Activated CD4-positive, alpha-beta T cell treated with anti-CD3 and anti-CD28 coated beads, Interleukin-2, amount 10 ng/mL, durations not matched to agents 24 days and 14 days (primary cell): ENCODE data around the gene ADCY5. TPM values are rescaled to one million over a fixed set of nuclear protein-coding genes. Genes with fewer than 3 reads are reported as not detected.

Experiments
- DNase-seq: peaks from one replicate; pipeline ENCODE4 v3.0.0; 2022
- H3K27ac Mint-ChIP-seq: one replicate; pipeline ENCODE4 v1.8.0; 2022; ENCODE audit warnings: mild to moderate bottlenecking, mixed read lengths
- H3K27me3 Mint-ChIP-seq: one replicate; pipeline ENCODE4 v1.8.0; 2022; ENCODE audit warnings: mixed read lengths
- H3K36me3 Mint-ChIP-seq: one replicate; pipeline ENCODE4 v1.8.0; 2022; ENCODE audit warnings: low read depth, mild to moderate bottlenecking, mixed read lengths
- H3K4me1 Mint-ChIP-seq: one replicate; pipeline ENCODE4 v1.8.0; 2021; ENCODE audit warnings: mixed read lengths
- H3K4me3 Mint-ChIP-seq: one replicate; pipeline ENCODE4 v1.8.0; 2022; ENCODE audit warnings: mild to moderate bottlenecking, moderate library complexity, mixed read lengths
- H3K9me3 Mint-ChIP-seq: one replicate; pipeline ENCODE4 v1.8.0; 2021; ENCODE audit warnings: mixed read lengths
- intact Hi-C: fragments of 100-400 bp; cut with micrococcal nuclease; formaldehyde crosslinking; loops from one replicate; pipeline ENCODE4 v1.15.1; 2023
- total RNA-seq: library from RNA; stranded (reverse); gene quantifications from 2 replicates; pipeline ENCODE4 v1.2.3, GENCODE V29; 2022

Gene ADCY5
- total RNA-seq, 1 donor from 2014 or later, result not detected

GRCh38 chr3:123294296-123294938 is 154.5 kb downstream of the ADCY5 start:
- Mint-ChIP-seq H3K9me3 (no peaks in the 10 kb centered on the region), H3K36me3 (no peaks in the 10 kb centered on the region), H3K4me1 (no peaks in the 10 kb centered on the region), H3K27ac (no peak overlapping the region), H3K27me3 (no peaks in the 10 kb centered on the region), H3K4me3 (no peak overlapping the region)
- no peak for DNase-seq
- intact Hi-C loops, result no loop called here

- intact Hi-C loops, result no loop called here
Observed at GRCh38 chr3:123292321-123293310, 156.3 kb downstream of the ADCY5 start.

GRCh38 chr3:123291404-123291803 is 157.5 kb downstream of the ADCY5 start:
- intact Hi-C loops, result no loop called here
- H3K4me3 Mint-ChIP-seq, result no peak overlapping the region
- no peak for DNase-seq
- no peaks in the 10 kb centered on the region for H3K9me3 Mint-ChIP-seq
- no peaks in the 10 kb centered on the region for H3K4me1 Mint-ChIP-seq
- no peak overlapping the region for H3K27ac Mint-ChIP-seq
- no peaks in the 10 kb centered on the region for H3K36me3 Mint-ChIP-seq
- no peaks in the 10 kb centered on the region for H3K27me3 Mint-ChIP-seq

More at GRCh38 chr3:123292321-123293310, 156.3 kb downstream of the ADCY5 start:
- no peak overlapping the region for H3K4me3 Mint-ChIP-seq
- DNase-seq, result no peak
- no peaks in the 10 kb centered on the region for H3K4me1 Mint-ChIP-seq
- no peak overlapping the region for H3K27ac Mint-ChIP-seq
- no peaks in the 10 kb centered on the region for H3K27me3 Mint-ChIP-seq
- no peaks in the 10 kb centered on the region for H3K36me3 Mint-ChIP-seq
- H3K9me3 Mint-ChIP-seq, result no peaks in the 10 kb centered on the region

- no peak overlapping the region for H3K27ac Mint-ChIP-seq
- no peaks in the 10 kb centered on the region for H3K4me1 Mint-ChIP-seq
- H3K4me3 Mint-ChIP-seq, result no peak overlapping the region
- no peaks in the 10 kb centered on the region for H3K36me3 Mint-ChIP-seq
- no peaks in the 10 kb centered on the region for H3K9me3 Mint-ChIP-seq
- DNase-seq, result no peak
- intact Hi-C loops, result no loop called here
- H3K27me3 Mint-ChIP-seq, result no peaks in the 10 kb centered on the region
Observed at GRCh38 chr3:123290962-123291361, 157.9 kb downstream of the ADCY5 start.

- DNase-seq, result no peak
- no peak overlapping the region for H3K4me3 Mint-ChIP-seq
- no peaks in the 10 kb centered on the region for H3K36me3 Mint-ChIP-seq
- no peaks in the 10 kb centered on the region for H3K4me1 Mint-ChIP-seq
- no peaks in the 10 kb centered on the region for H3K9me3 Mint-ChIP-seq
- intact Hi-C loops, result no loop called here
- no peaks in the 10 kb centered on the region for H3K27me3 Mint-ChIP-seq
- H3K27ac Mint-ChIP-seq, result no peak overlapping the region
Observed at GRCh38 chr3:123290107-123290930, 158.6 kb downstream of the ADCY5 start.

GRCh38 chr3:123289391-123290106 is 159.3 kb downstream of the ADCY5 start:
- no peak for DNase-seq
- intact Hi-C loops, result no loop called here
- H3K27me3 Mint-ChIP-seq, result no peaks in the 10 kb centered on the region
- H3K9me3 Mint-ChIP-seq, result no peaks in the 10 kb centered on the region
- no peaks in the 10 kb centered on the region for H3K4me1 Mint-ChIP-seq
- H3K4me3 Mint-ChIP-seq, result no peak overlapping the region
- no peaks in the 10 kb centered on the region for H3K36me3 Mint-ChIP-seq
- no peak overlapping the region for H3K27ac Mint-ChIP-seq

- Mint-ChIP-seq H3K27me3 (no peaks in the 10 kb centered on the region), H3K36me3 (no peaks in the 10 kb centered on the region), H3K4me3 (no peak overlapping the region), H3K4me1 (no peaks in the 10 kb centered on the region), H3K27ac (no peak overlapping the region), H3K9me3 (no peaks in the 10 kb centered on the region)
- no peak for DNase-seq
- intact Hi-C loops, result no loop called here
Observed at GRCh38 chr3:123287962-123288302, 161.0 kb downstream of the ADCY5 start.

GRCh38 chr3:123287051-123287961 is 161.6 kb downstream of the ADCY5 start:
- Mint-ChIP-seq H3K9me3 (no peaks in the 10 kb centered on the region), H3K27ac (no peak overlapping the region), H3K27me3 (no peaks in the 10 kb centered on the region), H3K4me3 (no peak overlapping the region), H3K36me3 (no peaks in the 10 kb centered on the region), H3K4me1 (no peaks in the 10 kb centered on the region)
- intact Hi-C loops, result no loop called here
- no peak for DNase-seq

GRCh38 chr3:123286308-123287023 is 162.4 kb downstream of the ADCY5 start:
- no peaks in the 10 kb centered on the region for H3K36me3 Mint-ChIP-seq
- intact Hi-C loops, result no loop called here
- no peaks in the 10 kb centered on the region for H3K9me3 Mint-ChIP-seq
- no peak overlapping the region for H3K4me3 Mint-ChIP-seq
- H3K4me1 Mint-ChIP-seq, result no peaks in the 10 kb centered on the region
- H3K27me3 Mint-ChIP-seq, result no peaks in the 10 kb centered on the region
- DNase-seq, result peak; percentile 83
- H3K27ac Mint-ChIP-seq, result no peak overlapping the region

GRCh38 chr3:123285931-123286307 is 163.0 kb downstream of the ADCY5 start:
- no peak for DNase-seq
- H3K27ac Mint-ChIP-seq, result no peak overlapping the region
- no peaks in the 10 kb centered on the region for H3K36me3 Mint-ChIP-seq
- H3K4me3 Mint-ChIP-seq, result no peak overlapping the region
- no peaks in the 10 kb centered on the region for H3K9me3 Mint-ChIP-seq
- no peaks in the 10 kb centered on the region for H3K27me3 Mint-ChIP-seq
- no peaks in the 10 kb centered on the region for H3K4me1 Mint-ChIP-seq
- intact Hi-C loops, result no loop called here

GRCh38 chr3:123285479-123285878 is 163.4 kb downstream of the ADCY5 start:
- no peak overlapping the region for H3K27ac Mint-ChIP-seq
- DNase-seq, result no peak
- H3K4me1 Mint-ChIP-seq, result no peaks in the 10 kb centered on the region
- H3K27me3 Mint-ChIP-seq, result no peaks in the 10 kb centered on the region
- intact Hi-C loops, result no loop called here
- H3K4me3 Mint-ChIP-seq, result no peak overlapping the region
- no peaks in the 10 kb centered on the region for H3K9me3 Mint-ChIP-seq
- no peaks in the 10 kb centered on the region for H3K36me3 Mint-ChIP-seq

GRCh38 chr3:123285066-123285465 is 163.8 kb downstream of the ADCY5 start:
- Mint-ChIP-seq H3K27ac (no peak overlapping the region), H3K27me3 (no peaks in the 10 kb centered on the region), H3K9me3 (no peaks in the 10 kb centered on the region), H3K4me3 (no peak overlapping the region), H3K4me1 (no peaks in the 10 kb centered on the region), H3K36me3 (no peaks in the 10 kb centered on the region)
- no peak for DNase-seq
- intact Hi-C loops, result no loop called here
